ENCODE results near the gene KLHL22. TPM values are rescaled to one million over a fixed set of nuclear protein-coding genes. Genes with fewer than 3 reads are reported as not detected.

KLHL22 gene
- total RNA-seq, 2 experiments from 2014 or later = 14.1 to 15.2 TPM

DNA sequence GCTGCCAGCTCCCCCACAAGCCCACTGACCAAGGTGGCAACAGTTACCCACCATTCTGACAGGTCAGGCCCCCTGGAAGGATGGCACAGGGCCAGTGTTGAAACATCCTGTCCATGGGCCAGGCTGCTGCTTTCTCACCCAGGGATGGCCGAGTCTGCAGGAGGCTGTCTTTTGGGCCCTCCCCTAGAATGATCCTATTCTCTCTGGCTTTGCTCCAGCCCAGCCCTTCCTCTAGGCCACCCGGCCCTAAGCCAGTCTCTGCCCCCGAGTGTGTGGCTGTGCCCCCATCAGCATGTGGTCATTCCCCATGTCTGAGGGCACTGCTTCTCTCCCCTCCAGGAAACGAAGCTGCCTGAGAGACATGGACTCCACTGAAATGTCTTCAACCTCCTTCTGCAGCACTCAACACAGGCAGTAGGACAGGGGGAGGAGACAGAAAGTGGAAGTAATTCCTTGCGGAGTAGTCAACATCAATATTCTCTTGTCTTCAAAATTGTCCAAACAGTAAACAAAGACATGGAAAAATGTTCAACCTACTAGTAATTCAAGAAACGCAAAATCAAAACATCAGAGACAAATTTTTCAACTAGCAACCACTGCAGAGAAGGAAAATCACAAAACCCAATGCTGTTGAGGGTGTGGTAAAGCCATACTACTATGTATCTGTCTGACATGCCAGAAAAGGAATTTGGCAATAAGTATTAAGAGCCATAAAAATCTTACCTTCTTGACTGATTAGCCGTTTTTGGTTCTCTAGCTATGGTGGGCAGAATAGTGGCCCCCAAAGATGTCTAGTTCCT lies 52.9 kb downstream of the KLHL22 start:
- Mint-ChIP-seq H3K27me3 (peaks cover 5% of the 10 kb centered on the region), H3K4me3 (no peak overlapping the region), H3K9me3 (ENCODE audit: low read depth) (no peaks in the 10 kb centered on the region), H3K4me1 (peaks cover 4% of the 10 kb centered on the region), H3K36me3 (ENCODE audit: low read depth) (peaks cover 20% of the 10 kb centered on the region), H3K27ac (no peak overlapping the region)
- CTCF ChIA-PET = interaction anchor here (0.8 to 2.7 kb wide), 2 partner anchors 9 to 12 kb away, joined by 3 to 9 read pairs; no protein-coding TSS in a partner anchor
- no peak for ATAC-seq
- POLR2A ChIA-PET = no interaction called here
- intact Hi-C loops (cut with DNase I, micrococcal nuclease) = no loop called here
- no peak for DNase-seq

DNA sequence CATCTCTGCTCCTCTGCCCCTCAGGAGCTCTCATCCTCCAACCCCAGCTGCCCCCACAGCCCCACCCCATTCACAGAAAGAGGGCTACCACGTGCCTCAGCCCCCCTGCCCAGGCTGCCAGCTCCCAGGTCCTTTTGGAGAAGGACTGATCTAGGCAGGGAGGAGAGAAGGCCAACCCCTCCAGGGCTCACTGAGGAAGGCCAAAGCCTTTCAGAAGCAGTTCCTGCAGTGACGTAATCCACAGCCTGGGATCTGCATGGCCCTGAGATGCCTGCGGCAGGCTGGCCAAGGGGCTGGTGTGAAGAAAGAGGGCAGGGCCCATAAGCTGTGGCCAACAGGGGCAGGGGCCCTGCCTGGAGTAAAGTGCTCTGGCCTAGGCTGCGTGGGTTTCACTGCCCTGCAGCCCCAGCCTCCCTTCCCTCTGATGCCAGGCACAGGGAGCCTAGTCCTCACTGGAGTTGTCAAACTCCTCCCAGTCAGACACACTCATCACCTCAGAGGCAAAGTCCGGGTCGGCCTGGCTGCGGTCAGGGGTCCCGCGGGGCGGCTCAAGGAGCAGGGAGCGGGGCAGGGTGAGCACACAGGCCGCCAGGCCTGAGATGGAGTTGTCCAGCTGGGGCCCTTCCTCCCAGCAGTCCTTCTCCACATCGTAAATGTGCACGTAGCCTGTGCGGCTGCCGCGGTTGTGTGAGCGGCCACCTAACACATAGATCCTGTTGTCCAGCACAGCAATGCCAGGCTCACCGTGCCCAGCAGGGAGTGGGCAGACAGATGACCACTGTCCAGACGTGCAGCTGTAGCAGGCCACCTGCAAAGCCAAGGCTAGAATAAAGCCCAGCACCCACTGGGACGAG lies 53.7 kb downstream of the KLHL22 start:
- Mint-ChIP-seq H3K4me1 (peaks cover 9% of the 10 kb centered on the region), H3K36me3 (ENCODE audit: low read depth) (peaks cover 20% of the 10 kb centered on the region), H3K27me3 (peaks cover 11% of the 10 kb centered on the region), H3K27ac (no peak overlapping the region), H3K4me3 (no peak overlapping the region), H3K9me3 (ENCODE audit: low read depth) (no peaks in the 10 kb centered on the region)
- intact Hi-C loops (cut with DNase I, micrococcal nuclease) = no loop called here
- DNase-seq (no peak), ATAC-seq (no peak)
- ChIA-PET POLR2A (no interaction called here), CTCF (interaction anchor here (0.9 to 1.1 kb wide), 2 partner anchors 15 to 19 kb away, joined by 3 to 4 read pairs; no protein-coding TSS in a partner anchor)

DNA sequence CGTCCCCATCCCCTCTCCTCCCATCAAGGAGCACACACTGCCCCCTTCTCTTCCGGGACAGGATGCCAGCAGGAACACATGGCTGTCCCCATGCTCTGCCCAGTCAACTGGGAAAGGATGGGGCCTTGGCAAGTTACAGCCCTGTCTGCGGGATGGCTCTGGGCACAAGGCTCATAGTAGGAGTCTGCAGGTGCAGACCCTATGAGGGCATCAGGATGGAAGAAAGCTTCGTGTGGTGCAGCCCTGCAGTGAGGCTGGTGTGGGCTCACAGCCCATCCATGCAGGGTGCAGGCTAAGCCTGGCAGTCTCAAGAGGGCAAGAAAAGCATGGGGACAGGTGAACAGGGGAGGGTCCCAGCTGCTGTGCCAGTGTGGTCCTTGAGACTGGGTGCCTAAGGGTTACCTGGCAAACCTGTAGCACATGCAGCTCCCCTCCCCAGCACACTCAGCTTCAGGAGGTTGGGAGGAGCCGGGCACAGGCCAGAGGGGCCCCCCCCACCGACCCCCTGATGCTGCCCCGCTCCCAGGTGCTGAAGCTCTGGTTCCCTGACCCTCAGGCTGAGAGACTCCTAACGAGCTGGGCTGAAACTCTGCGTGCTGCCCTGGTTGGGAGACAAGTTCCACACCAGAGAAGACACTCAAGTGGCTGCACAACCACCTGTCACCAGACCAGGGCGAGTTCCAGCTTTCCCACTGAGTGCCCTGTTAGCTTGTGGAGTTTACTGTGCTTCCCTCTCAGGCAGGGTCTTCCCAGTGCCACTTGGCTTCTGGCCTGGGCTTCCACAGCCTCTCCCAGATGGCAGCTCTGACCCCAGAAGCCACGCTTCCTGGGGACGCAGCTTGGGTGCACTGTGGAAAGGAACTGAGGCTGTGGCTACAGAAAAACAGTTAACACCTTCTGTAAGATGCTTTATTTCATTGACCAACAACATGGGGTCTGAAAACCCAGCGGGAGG lies 54.7 kb downstream of the KLHL22 start:
- H3K36me3 Mint-ChIP-seq (ENCODE audit: low read depth) = peaks cover 14% of the 10 kb centered on the region
- ChIA-PET POLR2A (no interaction called here), CTCF (interaction anchor here (0.9 to 1.1 kb wide), 2 partner anchors 16 to 20 kb away, joined by 3 to 4 read pairs; no protein-coding TSS in a partner anchor)

DNA sequence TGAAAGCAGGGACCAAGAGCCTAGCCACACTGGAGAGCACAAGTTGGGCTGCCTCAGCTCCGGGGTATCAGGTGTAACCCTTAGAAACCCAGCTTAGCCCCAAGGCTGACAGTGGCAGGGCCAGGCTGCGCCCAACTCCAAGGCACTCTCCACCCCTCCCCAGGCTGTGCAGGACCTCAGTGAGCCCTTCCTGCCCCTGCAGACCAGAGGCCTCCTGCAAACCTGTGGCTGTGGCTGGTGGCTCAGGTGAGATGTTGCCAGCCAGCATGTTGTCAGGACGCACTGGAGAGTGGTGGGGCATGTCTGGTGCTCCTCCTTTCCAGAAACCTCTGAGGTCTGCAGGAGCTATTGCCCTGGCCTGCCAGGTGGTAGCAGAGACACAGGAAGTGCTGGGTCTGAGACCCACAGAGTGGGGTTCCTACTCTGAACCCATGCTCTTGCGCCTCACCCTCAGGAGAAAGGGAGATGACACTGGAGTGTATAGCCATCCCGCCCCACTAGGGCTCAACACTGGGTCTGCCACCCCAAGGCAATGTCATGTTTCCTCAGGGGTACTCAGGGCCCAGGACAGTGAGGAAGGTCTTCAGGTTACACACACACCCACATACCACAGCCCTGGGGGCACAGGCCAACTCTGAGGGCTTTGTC lies 55.5 kb downstream of the KLHL22 start:
- H3K27ac Mint-ChIP-seq = no peak overlapping the region
- H3K4me1 Mint-ChIP-seq = peaks cover 13% of the 10 kb centered on the region
- ChIA-PET POLR2A (no interaction called here), CTCF (no interaction called here)
- peaks cover 14% of the 10 kb centered on the region for H3K36me3 Mint-ChIP-seq (ENCODE audit: low read depth)
- no peak overlapping the region for H3K4me3 Mint-ChIP-seq
- intact Hi-C loops (cut with DNase I, micrococcal nuclease) = no loop called here
- peaks cover 24% of the 10 kb centered on the region for H3K27me3 Mint-ChIP-seq
- ATAC-seq (no peak), DNase-seq (no peak)
- no peaks in the 10 kb centered on the region for H3K9me3 Mint-ChIP-seq (ENCODE audit: low read depth)

More for the DNA sequence above, 54.7 kb downstream of the KLHL22 start:
- DNase-seq (no peak), ATAC-seq (no peak)
- peaks cover 11% of the 10 kb centered on the region for H3K4me1 Mint-ChIP-seq
- no peak overlapping the region for H3K27ac Mint-ChIP-seq
- H3K9me3 Mint-ChIP-seq (ENCODE audit: low read depth) = no peaks in the 10 kb centered on the region
- peaks cover 15% of the 10 kb centered on the region for H3K27me3 Mint-ChIP-seq
- intact Hi-C loops (cut with DNase I, micrococcal nuclease) = no loop called here
- no peak overlapping the region for H3K4me3 Mint-ChIP-seq

DNA sequence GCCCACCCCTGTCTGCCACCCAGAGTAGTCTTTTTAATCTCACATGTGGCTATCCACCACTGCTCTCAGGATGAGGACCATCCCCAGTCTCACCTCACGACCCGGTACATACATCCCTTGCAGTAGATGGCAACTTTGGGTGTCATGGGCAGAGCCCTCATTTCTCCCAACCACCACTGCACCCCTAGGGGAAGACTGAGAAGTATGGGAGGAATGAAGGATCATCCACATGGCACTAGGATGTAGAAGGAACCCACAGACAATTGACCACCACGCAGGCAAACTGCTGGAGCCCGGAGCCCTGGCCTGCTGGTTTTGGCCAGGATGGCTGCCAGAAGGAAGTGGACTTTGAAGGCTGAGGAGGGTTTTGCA lies 56.1 kb downstream of the KLHL22 start:
- Mint-ChIP-seq H3K27me3 (peaks cover 29% of the 10 kb centered on the region), H3K9me3 (ENCODE audit: low read depth) (no peaks in the 10 kb centered on the region), H3K36me3 (ENCODE audit: low read depth) (peaks cover 12% of the 10 kb centered on the region), H3K4me1 (peaks cover 13% of the 10 kb centered on the region), H3K4me3 (no peak overlapping the region), H3K27ac (no peak overlapping the region)
- ChIA-PET POLR2A (no interaction called here), CTCF (no interaction called here)
- DNase-seq (no peak), ATAC-seq (no peak)
- intact Hi-C loops (cut with DNase I, micrococcal nuclease) = no loop called here

DNA sequence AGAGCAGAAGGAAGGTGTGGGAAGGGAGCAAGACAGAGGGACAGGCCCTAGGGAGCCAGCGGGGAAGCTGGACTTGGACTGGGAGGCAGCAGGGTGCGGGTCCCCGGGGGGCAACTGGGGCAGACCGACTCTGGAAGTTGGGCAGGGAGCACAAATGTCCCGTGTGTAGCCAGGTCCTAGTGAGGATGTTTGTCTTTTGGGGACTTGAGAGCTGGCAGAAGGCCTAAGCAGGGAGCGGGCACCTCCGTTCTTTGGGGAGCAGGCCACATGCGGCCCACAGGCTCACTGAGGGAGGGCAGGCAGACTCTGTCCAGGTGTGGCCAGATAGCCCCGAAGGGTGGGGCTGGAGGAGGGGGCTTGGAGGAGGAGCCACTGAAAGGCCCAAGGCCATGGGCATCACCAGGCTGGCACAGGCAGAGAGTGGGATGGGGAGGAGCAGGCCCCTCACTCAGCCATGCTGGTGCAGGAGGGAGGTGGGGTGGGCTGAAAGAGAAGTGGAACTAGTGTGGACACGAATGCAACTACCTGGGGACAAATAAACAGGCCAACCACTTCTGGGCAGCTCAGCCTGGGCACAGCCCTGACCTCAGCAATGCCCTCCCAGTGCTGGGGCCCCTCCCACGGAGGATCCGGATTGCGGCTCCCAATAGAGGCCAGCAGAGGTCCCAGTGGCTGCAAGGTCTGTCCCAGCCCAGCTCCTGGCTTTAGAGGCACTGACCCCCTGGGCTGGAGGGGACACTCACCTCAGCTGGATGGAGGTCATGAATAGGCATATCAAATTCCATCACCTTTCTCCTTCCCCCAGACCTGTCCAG lies 56.7 kb downstream of the KLHL22 start:
- DNase-seq = no peak
- H3K27ac Mint-ChIP-seq = no peak overlapping the region
- ATAC-seq = no peak
- H3K36me3 Mint-ChIP-seq (ENCODE audit: low read depth) = peaks cover 9% of the 10 kb centered on the region
- H3K4me1 Mint-ChIP-seq = peaks cover 13% of the 10 kb centered on the region
- intact Hi-C loops (cut with DNase I, micrococcal nuclease) = no loop called here
- H3K9me3 Mint-ChIP-seq (ENCODE audit: low read depth) = no peaks in the 10 kb centered on the region
- ChIA-PET POLR2A (no interaction called here), CTCF (interaction anchor here (1.1 kb wide), 1 partner anchor 16 kb away, joined by 4 read pairs; no protein-coding TSS in a partner anchor)
- no peak overlapping the region for H3K4me3 Mint-ChIP-seq
- H3K27me3 Mint-ChIP-seq = peaks cover 31% of the 10 kb centered on the region

DNA sequence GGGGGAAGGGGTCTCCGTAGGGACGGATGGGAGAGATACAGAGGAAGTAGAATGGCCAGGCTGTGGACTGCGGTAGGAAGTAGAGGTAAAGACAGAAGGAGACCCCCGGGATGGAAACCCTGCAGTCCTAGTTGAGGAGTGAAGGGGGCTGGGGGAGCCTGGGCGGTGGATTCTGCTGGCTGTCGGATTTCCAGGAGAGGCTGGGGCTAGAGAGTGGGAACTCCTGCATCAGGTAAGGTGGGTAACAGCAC lies 57.2 kb downstream of the KLHL22 start:
- Mint-ChIP-seq H3K36me3 (ENCODE audit: low read depth) (peaks cover 9% of the 10 kb centered on the region), H3K4me1 (peaks cover 13% of the 10 kb centered on the region), H3K27ac (no peak overlapping the region), H3K27me3 (peaks cover 33% of the 10 kb centered on the region), H3K4me3 (no peak overlapping the region), H3K9me3 (ENCODE audit: low read depth) (no peaks in the 10 kb centered on the region)
- intact Hi-C loops (cut with DNase I, micrococcal nuclease) = no loop called here
- ChIA-PET CTCF (interaction anchor here (1.1 kb wide), 1 partner anchor 16 kb away, joined by 4 read pairs; no protein-coding TSS in a partner anchor), POLR2A (no interaction called here)
- DNase-seq (no peak), ATAC-seq (no peak)

DNA sequence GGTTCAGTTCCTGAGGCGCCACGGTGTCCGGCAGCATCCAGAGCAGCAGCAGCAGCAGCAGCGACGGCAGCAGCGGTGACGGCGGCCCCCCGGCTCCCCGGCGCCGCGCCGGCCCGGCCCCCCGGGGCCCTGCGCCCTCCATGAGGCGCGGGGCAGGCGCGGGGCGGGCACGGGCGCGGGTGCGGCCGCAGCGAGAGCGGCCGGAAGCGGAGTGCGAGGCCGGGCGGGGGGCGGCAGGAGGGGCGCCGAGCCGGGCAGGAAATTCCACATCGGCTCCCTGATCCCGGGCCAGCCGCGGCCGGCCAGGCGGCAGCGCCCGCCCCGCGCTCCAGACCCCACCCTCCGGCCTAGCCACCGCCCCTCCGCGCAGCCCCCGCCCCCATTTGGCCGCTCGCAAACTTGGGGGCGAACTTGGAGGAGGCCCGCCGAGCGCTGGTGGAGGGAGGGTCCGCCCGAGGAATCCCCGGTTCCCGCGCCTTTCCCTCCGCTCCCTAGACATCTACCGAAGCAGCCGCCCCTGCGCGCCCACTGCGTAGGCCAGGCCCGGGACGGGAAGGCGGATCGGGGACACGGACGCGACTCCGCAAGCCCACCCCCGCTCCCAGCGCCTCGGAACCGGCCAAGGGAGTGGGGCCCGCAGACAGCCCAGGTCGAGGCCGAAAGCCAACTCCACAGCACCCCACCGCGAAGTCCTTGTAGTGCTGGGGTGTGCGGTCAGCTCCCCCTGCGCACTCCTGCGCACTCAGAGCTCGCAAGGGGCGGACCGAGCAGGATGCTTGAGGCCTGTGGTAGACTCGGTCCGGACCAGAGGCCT lies 57.8 kb downstream of the KLHL22 start, which contains the start of gene SCARF2:
SCARF2 (minus strand) TSS at position 213 of the 814 bp plus-strand sequence; CDS start at position 142, 71 bp downstream.
- no peaks in the 10 kb centered on the region for H3K9me3 Mint-ChIP-seq (ENCODE audit: low read depth)
- CTCF ChIA-PET = interaction anchor here (1.1 kb wide), 1 partner anchor 17 kb away, joined by 4 read pairs; no protein-coding TSS in a partner anchor
- H3K4me3 Mint-ChIP-seq = peak within 1 kb of the TSS; percentile 55
- ATAC-seq (peak; percentile 21), DNase-seq (no peak)
- peaks cover 13% of the 10 kb centered on the region for H3K4me1 Mint-ChIP-seq
- POLR2A ChIA-PET = no interaction called here
- H3K27me3 Mint-ChIP-seq = peaks cover 36% of the 10 kb centered on the region
- peaks cover 5% of the 10 kb centered on the region for H3K36me3 Mint-ChIP-seq (ENCODE audit: low read depth)
- intact Hi-C loops (cut with DNase I, micrococcal nuclease) = no loop called here
- H3K27ac Mint-ChIP-seq = no peak within 1 kb of the TSS

DNA sequence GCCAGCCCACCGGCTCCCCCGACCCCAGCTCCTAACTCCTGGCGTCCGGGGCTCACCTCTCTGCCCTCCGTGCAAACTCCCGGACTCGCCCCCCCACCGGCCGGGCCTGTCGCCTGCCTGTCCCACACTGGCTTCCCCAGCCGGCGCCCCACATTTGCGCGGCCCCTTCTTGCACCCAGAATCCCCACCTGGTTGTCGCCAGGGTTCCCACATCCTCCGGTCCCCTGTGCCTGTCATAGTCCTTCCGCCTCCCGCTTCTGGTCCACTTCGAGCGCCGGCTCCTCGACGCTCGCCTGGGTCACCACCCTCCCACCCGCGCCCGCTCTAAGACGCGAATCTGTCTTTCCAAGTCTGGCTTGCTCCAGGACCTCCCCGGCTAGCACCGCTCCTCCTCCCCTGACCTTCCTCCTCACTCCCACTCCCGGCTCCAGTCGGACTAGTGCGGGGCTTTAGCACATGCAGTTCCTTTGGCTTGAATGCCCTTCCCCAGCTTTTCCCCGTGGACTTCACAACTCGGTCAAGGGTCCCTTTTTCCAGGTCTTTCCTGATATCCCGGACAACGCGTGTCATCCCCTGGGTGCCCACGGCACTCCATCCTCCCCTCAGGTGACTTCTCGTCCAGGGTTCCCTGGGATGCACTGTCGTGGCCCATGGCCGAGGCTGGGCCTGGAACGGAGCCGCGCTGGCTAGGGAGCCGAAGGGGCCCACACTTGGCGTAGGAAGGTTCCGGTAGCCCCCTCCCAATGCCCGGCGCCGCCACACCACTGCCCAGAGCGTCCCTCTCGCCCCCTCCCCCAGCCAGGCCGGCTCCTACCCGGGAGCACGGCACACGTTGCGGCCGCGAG lies 58.6 kb downstream of the KLHL22 start:
- CTCF ChIA-PET = interaction anchor here (0.7 to 1.1 kb wide), 2 partner anchors 19 to 372 kb away, joined by 3 read pairs; no protein-coding TSS in a partner anchor

More for the DNA sequence above, 58.6 kb downstream of the KLHL22 start:
- no peak overlapping the region for H3K27ac Mint-ChIP-seq
- H3K4me3 Mint-ChIP-seq = peak overlapping the region; percentile 55
- no peaks in the 10 kb centered on the region for H3K9me3 Mint-ChIP-seq (ENCODE audit: low read depth)
- peak; percentile 38 for DNase-seq
- H3K36me3 Mint-ChIP-seq (ENCODE audit: low read depth) = peaks cover 2% of the 10 kb centered on the region
- peak; percentile 16 for ATAC-seq
- POLR2A ChIA-PET = interaction anchor here (0.6 kb wide), 1 partner anchor 27 kb away, joined by 4 read pairs; no protein-coding TSS in a partner anchor
- intact Hi-C loops (cut with DNase I, micrococcal nuclease) = no loop called here
- H3K4me1 Mint-ChIP-seq = peaks cover 13% of the 10 kb centered on the region
- peaks cover 41% of the 10 kb centered on the region for H3K27me3 Mint-ChIP-seq
